SK-N-SH (cell line): ENCODE data around the gene UNK.

Experiments
- EP300 ChIP-seq, 2 experiments: IDR thresholded peaks; 2 replicates each; pipeline versions ENCODE4 v1.4.0 to v1.6.1; 2012; ENCODE audit warnings: borderline replicate concordance in 1 of 2, low read depth in 1 of 2, low read length in 1 of 2
- EZH2phosphoT487 ChIP-seq: fragments of 200-600 bp; sonication (generic); IDR thresholded peaks from 2 replicates; pipeline ENCODE4 v1.6.1; 2017; ENCODE audit warnings: low read depth, mixed run types, mild to moderate bottlenecking, antibody characterized with exemption, moderate library complexity, borderline replicate concordance
- POLR2AphosphoS5 ChIP-seq: IDR thresholded peaks from 2 replicates; pipeline ENCODE4 v1.6.1; 2012; ENCODE audit warnings: low read depth, low read length
- TF ChIP-seq, protein P1 (sequence below): fragments of 200-600 bp; sonication (generic); IDR thresholded peaks from 2 replicates; pipeline ENCODE4 v1.6.1; 2017; ENCODE audit warnings: antibody characterized with exemption, mild to moderate bottlenecking, moderate library complexity

DNA sequence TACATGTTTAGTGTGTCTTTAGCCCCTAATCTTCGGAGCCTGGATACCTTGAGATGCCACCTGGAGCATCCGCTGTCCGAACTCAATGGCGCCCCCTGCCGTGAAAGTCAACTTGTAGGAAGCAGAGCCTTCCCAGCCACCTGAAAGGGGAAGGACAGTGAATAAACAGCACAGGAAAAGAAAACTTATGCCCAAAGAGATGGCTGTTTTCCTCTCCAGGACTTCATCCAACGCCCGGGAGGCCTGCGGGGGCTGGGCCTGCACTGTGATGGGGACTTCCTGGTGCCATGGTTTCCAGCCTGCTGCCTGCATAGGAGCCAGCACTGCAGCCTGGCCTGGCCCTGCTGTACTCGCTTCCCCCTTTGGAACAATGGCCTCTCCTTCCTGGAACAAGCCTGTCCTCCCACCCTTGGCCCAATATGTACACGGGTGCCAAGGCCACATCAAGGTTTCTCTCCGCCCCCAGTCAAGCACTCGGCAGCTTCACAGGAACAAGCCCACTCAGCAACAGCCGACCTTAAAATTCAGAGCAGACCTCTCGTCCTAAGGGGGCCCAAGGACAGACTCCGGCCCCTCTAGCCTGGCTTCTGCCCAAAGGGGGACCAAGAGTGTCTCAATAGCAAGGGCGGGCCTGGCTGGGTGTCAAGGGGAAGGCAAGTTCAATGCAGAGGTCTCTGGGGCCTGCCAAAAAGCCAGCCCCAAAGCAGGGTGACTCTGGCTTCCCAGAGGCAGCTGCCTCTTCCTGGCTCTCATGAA lies 64.1 kb downstream of the UNK start:
- TF ChIP-seq, protein P1, sequence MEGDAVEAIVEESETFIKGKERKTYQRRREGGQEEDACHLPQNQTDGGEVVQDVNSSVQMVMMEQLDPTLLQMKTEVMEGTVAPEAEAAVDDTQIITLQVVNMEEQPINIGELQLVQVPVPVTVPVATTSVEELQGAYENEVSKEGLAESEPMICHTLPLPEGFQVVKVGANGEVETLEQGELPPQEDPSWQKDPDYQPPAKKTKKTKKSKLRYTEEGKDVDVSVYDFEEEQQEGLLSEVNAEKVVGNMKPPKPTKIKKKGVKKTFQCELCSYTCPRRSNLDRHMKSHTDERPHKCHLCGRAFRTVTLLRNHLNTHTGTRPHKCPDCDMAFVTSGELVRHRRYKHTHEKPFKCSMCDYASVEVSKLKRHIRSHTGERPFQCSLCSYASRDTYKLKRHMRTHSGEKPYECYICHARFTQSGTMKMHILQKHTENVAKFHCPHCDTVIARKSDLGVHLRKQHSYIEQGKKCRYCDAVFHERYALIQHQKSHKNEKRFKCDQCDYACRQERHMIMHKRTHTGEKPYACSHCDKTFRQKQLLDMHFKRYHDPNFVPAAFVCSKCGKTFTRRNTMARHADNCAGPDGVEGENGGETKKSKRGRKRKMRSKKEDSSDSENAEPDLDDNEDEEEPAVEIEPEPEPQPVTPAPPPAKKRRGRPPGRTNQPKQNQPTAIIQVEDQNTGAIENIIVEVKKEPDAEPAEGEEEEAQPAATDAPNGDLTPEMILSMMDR, result peak; percentile 95
- no peak for TF ChIP-seq EP300 (IDR thresholded peaks at IDR 0.05; ENCODE audit: borderline replicate concordance in 1 of 2, low read depth in 1 of 2, low read length in 1 of 2)
- TF ChIP-seq POLR2AphosphoS5, result no peak
- TF ChIP-seq EZH2phosphoT487, result no peak
